ENCODE data around the gene TBRG4. TPM values are rescaled to one million over a fixed set of nuclear protein-coding genes. Genes with fewer than 3 reads are reported as not detected.

TBRG4 gene
- total RNA-seq, 1 donor, result 46.6 TPM

DNA sequence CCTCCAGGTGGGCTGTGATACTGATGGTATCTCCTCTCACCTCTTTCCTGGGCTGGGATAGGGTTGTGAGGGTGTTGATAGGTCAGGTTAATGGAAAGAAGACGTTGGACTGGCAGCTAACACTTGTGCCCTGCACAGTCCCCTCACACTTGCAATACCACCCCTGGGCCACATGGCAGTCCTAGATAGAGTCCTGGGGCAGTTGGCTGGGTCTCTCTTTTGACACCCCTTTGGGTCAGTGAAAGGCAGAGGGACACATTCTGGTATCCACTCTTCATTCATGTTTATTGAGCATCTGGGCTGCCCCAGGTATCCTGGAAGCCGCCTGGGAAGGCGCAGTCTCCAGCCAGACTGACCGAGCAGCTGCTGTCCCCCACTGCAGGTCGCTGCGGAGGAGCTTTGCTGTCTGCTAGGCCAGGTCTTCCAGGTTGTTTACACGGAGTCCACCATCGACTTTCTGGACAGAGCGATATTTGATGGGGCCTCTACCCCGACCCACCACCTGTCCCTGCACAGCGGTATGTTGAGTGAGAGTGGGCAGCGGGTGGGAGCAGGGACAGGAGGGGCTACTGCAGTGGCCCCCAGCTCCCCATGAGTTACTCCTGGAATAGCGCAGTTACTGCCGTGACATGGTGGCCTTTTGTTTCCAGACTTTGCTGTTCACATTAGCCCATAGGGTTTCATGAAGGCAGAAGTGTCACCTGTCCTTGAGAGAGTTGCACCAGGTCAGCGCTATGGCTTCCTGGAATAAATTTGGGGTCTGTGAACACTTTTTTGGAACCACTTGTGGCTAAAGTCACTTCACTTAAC, 41.8 kb downstream of the TBRG4 start:
- DNase-seq (ENCODE audit: low read depth), result no peak
- H3K4me3 ChIP-seq (ENCODE audit: low read depth, low read length), result no peak overlapping the region
- TF ChIP-seq CTCF (IDR thresholded peaks at IDR 0.05; ENCODE audit: insufficient read depth, low read length), result no peak

DNA sequence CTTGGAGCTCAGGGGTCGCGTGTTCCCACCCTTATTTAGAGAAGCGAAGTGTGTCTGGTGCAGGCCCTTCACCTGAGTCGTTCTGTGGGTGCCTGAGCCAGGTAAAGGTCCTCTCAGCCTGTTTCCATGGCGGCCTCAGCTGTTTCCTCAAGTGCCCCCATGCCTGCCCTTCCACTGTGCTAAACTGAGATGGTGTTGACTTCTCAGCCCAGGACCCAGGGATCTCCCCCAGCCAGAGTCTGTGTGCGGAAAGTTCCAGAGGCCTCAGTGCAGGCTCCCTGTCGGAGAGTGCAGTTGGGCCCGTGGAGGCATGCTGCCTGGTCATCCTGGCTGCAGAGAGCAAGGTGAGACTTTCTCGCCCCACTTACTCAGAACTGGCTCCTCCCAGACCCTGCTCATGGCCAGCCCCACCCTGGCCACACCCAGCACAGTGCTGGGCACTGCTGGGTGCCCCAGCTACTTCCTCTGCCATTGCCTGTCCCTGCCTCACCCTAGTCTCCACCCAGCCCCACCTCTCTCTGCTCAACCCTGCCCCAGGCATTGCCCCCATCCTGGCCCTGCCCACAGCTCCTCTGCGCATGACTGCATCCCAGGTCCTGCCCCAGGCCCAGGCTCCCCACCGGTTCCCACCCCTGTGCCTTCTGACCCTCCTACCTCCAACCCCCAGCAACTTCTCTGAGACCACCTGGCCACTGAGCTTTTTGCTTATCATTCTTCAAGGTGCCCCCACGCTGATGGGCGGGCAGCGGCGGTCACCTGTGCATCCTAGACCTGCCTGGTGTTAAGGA, 43.1 kb downstream of the TBRG4 start:
- H3K4me3 ChIP-seq (ENCODE audit: low read depth, low read length), result no peak overlapping the region
- no peak for DNase-seq (ENCODE audit: low read depth)
- no peak for TF ChIP-seq CTCF (IDR thresholded peaks at IDR 0.05; ENCODE audit: insufficient read depth, low read length)

DNA sequence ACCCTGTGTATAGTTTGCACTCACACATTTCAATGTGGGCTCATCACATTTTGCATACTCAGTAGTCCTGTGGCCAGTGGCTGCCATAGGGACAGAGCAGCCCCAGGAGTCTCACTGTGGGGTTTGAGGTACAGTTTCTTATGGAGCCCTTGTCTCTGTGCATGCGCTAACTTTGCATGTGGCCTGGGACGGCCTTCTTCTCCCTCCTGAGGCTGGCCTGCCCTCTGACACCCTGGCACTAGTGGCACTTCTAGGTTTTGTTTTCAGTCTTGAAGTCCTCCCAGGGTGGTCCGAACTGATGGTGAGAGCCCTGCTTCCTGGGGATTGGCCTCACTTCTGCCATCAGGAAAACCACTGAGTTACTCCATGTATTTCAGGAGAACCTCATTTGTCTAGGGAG, 43.9 kb downstream of the TBRG4 start:
- no peak for TF ChIP-seq CTCF (IDR thresholded peaks at IDR 0.05; ENCODE audit: insufficient read depth, low read length)
- no peak for DNase-seq (ENCODE audit: low read depth)
- H3K4me3 ChIP-seq (ENCODE audit: low read depth, low read length), result no peak overlapping the region

GRCh38 chr7:45066409-45066808, 45.1 kb downstream of the TBRG4 start:
- no peak overlapping the region for H3K4me3 ChIP-seq (ENCODE audit: low read depth, low read length)
- DNase-seq (ENCODE audit: low read depth), result no peak
- no peak for TF ChIP-seq CTCF (IDR thresholded peaks at IDR 0.05; ENCODE audit: insufficient read depth, low read length)

- H3K4me3 ChIP-seq (ENCODE audit: low read depth, low read length), result no peak overlapping the region
- DNase-seq (ENCODE audit: low read depth), result no peak
- TF ChIP-seq CTCF (IDR thresholded peaks at IDR 0.05; ENCODE audit: insufficient read depth, low read length), result no peak
Measured at GRCh38 chr7:45065031-45065995, 46.2 kb downstream of the TBRG4 start.

DNA sequence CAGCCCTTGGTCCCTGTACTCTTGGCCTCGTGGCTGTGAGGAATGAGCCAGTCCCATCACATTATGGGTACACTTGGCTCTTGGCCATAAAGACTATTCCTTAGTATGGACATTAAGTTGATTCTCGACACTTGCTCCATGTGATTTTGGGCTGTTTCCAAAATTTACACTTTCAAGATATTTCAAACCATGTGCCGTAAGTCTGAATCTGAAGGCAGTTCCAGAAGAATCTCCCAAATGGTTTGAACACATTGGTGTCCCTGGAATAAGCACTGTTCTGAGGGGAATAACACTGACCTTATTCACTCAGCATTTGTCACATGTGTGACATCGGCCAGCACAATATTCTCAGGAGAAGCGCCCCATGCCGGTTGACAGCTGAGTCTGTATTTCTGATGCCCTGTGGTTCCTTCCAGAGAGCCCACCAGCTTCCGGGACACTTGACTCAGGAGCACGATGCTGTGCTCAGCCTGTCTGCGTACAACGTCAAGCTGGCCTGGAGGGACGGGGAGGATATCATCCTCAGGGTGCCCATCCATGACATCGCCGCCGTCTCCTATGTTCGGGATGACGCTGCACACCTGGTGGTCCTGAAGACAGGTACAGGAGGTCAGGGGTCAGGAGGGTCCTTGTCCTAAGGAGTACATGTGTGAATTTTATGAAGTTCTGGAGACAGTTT, 47.3 kb downstream of the TBRG4 start:
- no peak for DNase-seq (ENCODE audit: low read depth)
- no peak for TF ChIP-seq CTCF (IDR thresholded peaks at IDR 0.05; ENCODE audit: insufficient read depth, low read length)
- H3K4me3 ChIP-seq (ENCODE audit: low read depth, low read length), result no peak overlapping the region
